BLaER1 (cell line): ENCODE data around the gene ZKSCAN8.
A peak's percentile ranks its signal among the peaks of the same experiment; 100 is the strongest.

Source experiments
- H3K27ac ChIP-seq: shearing (Covaris generic); formaldehyde crosslinking; 2 replicates; pipeline ENCODE4 v1.8.1; 2022
- H3K27me3 ChIP-seq: shearing (Covaris generic); formaldehyde crosslinking; 2 replicates; pipeline ENCODE4 v1.8.1; 2022
- H3K36me3 ChIP-seq: shearing (Covaris generic); formaldehyde crosslinking; 2 replicates; pipeline ENCODE4 v1.8.1; 2022
- H3K4me1 ChIP-seq: shearing (Covaris generic); formaldehyde crosslinking; 2 replicates; pipeline ENCODE4 v1.8.1; 2022
- H3K4me2 ChIP-seq: shearing (Covaris generic); formaldehyde crosslinking; 2 replicates; pipeline ENCODE4 v1.8.1; 2022
- H3K4me3 ChIP-seq: shearing (Covaris generic); formaldehyde crosslinking; 2 replicates; pipeline ENCODE4 v1.8.1; 2022
- H3K9ac ChIP-seq: shearing (Covaris generic); formaldehyde crosslinking; 2 replicates; pipeline ENCODE4 v1.8.1; 2022
- H3K9me3 ChIP-seq: shearing (Covaris generic); formaldehyde crosslinking; 2 replicates; pipeline ENCODE4 v1.8.1; 2022
- H4K20me1 ChIP-seq: shearing (Covaris generic); formaldehyde crosslinking; 2 replicates; pipeline ENCODE4 v1.8.1; 2022
- Cebpa-rat ChIP-seq: shearing (Covaris generic); IDR thresholded peaks from 2 replicates; pipeline ENCODE4 v1.8.1; 2022

ZKSCAN8 gene

GRCh38 chr6:28139860-28140543, 1.7 kb upstream of the ZKSCAN8 start:
- 0 out of 2 replicates have a peak, but pooled peaks cover 1% of the 10 kb centered on the region for H4K20me1 ChIP-seq
- H3K27me3 ChIP-seq: no peaks in the 10 kb centered on the region
- no peaks in the 10 kb centered on the region for H3K9me3 ChIP-seq
- H3K9ac ChIP-seq: no peak overlapping the region
- H3K4me3 ChIP-seq: no peak overlapping the region
- no peak for TF ChIP-seq Cebpa-rat
- peaks cover 53% of the 10 kb centered on the region for H3K4me1 ChIP-seq
- H3K4me2 ChIP-seq: peak overlapping the region; percentile 80
- H3K27ac ChIP-seq: no peak overlapping the region
- H3K36me3 ChIP-seq: peaks cover 12% of the 10 kb centered on the region

GRCh38 chr6:28140616-28141015, 1.1 kb upstream of the ZKSCAN8 start:
- Histone ChIP-seq H3K27me3 (no peaks in the 10 kb centered on the region), H4K20me1 (0 out of 2 replicates have a peak, but pooled peaks cover 7% of the 10 kb centered on the region), H3K36me3 (peaks cover 18% of the 10 kb centered on the region), H3K4me2 (peak overlapping the region; percentile 80), H3K4me3 (no peak overlapping the region), H3K9me3 (no peaks in the 10 kb centered on the region), H3K27ac (no peak overlapping the region), H3K4me1 (peaks cover 48% of the 10 kb centered on the region), H3K9ac (no peak overlapping the region)
- no peak for TF ChIP-seq Cebpa-rat

- Histone ChIP-seq H3K27me3 (no peaks in the 10 kb centered on the region), H3K4me1 (peaks cover 43% of the 10 kb centered on the region), H3K27ac (peak overlapping the region; percentile 62)
Observed at GRCh38 chr6:28142446-28142845, 763 bp downstream of the ZKSCAN8 start.

GRCh38 chr6:28145231-28145630, 3.5 kb downstream of the ZKSCAN8 start:
- no peak for TF ChIP-seq Cebpa-rat
- Histone ChIP-seq H3K4me2 (no peak overlapping the region), H3K9ac (no peak overlapping the region), H3K27me3 (no peaks in the 10 kb centered on the region), H3K9me3 (no peaks in the 10 kb centered on the region), H3K36me3 (peaks cover 55% of the 10 kb centered on the region), H3K4me1 (peaks cover 25% of the 10 kb centered on the region), H3K4me3 (no peak overlapping the region), H3K27ac (no peak overlapping the region), H4K20me1 (peaks cover 22% of the 10 kb centered on the region; the same call in 1 of the 2 replicates)

More at GRCh38 chr6:28142446-28142845, 763 bp downstream of the ZKSCAN8 start:
- 0 out of 2 replicates have a peak, but pooled peaks cover 10% of the 10 kb centered on the region for H4K20me1 ChIP-seq
- peak overlapping the region; percentile 80 for H3K9ac ChIP-seq
- H3K36me3 ChIP-seq: peaks cover 27% of the 10 kb centered on the region
- no peaks in the 10 kb centered on the region for H3K9me3 ChIP-seq
- H3K4me3 ChIP-seq: peak overlapping the region; percentile 76
- no peak for TF ChIP-seq Cebpa-rat
- H3K4me2 ChIP-seq: peak overlapping the region; percentile 80

- no peak overlapping the region for H3K27ac ChIP-seq
- no peak for TF ChIP-seq Cebpa-rat
- no peaks in the 10 kb centered on the region for H3K4me1 ChIP-seq
- no peak overlapping the region for H3K4me2 ChIP-seq
- H3K9me3 ChIP-seq: peaks cover 37% of the 10 kb centered on the region
- H3K36me3 ChIP-seq: peaks cover 100% of the 10 kb centered on the region
- no peaks in the 10 kb centered on the region for H3K27me3 ChIP-seq
- no peak overlapping the region for H3K9ac ChIP-seq
- H3K4me3 ChIP-seq: no peak overlapping the region; the same call in 1 of the 2 replicates
- peaks cover 12% of the 10 kb centered on the region; the same call in 1 of the 2 replicates for H4K20me1 ChIP-seq
Observed at GRCh38 chr6:28152531-28152930, 10.8 kb downstream of the ZKSCAN8 start.

- peaks cover 100% of the 10 kb centered on the region for H3K36me3 ChIP-seq
Observed at GRCh38 chr6:28153546-28153945, 11.9 kb downstream of the ZKSCAN8 start.

GRCh38 chr6:28154357-28154756, 12.7 kb downstream of the ZKSCAN8 start:
- no peak overlapping the region for H3K4me2 ChIP-seq
- no peak overlapping the region for H3K9ac ChIP-seq
- no peak for TF ChIP-seq Cebpa-rat
- H3K27ac ChIP-seq: no peak overlapping the region
- H3K9me3 ChIP-seq: peaks cover 37% of the 10 kb centered on the region
- H3K36me3 ChIP-seq: peaks cover 97% of the 10 kb centered on the region
- H3K27me3 ChIP-seq: no peaks in the 10 kb centered on the region
- no peaks in the 10 kb centered on the region for H4K20me1 ChIP-seq
- 0 out of 2 replicates have a peak overlapping the region, but pooled peaks have one; percentile 16 for H3K4me3 ChIP-seq
- H3K4me1 ChIP-seq: no peaks in the 10 kb centered on the region

More at GRCh38 chr6:28153546-28153945, 11.9 kb downstream of the ZKSCAN8 start:
- Histone ChIP-seq H4K20me1 (peaks cover 8% of the 10 kb centered on the region; the same call in 1 of the 2 replicates), H3K4me1 (no peaks in the 10 kb centered on the region), H3K27me3 (no peaks in the 10 kb centered on the region), H3K9me3 (peaks cover 37% of the 10 kb centered on the region), H3K27ac (no peak overlapping the region), H3K4me2 (no peak overlapping the region), H3K9ac (no peak overlapping the region), H3K4me3 (0 out of 2 replicates have a peak overlapping the region, but pooled peaks have one; percentile 16)
- TF ChIP-seq Cebpa-rat: no peak

GRCh38 chr6:28158318-28158717, 16.6 kb downstream of the ZKSCAN8 start:
- H3K4me2 ChIP-seq: no peak overlapping the region
- peaks cover 19% of the 10 kb centered on the region for H3K9me3 ChIP-seq
- no peak; the same call in 1 of the 2 replicates for TF ChIP-seq Cebpa-rat
- peaks cover 58% of the 10 kb centered on the region for H3K36me3 ChIP-seq
- no peak overlapping the region for H3K4me3 ChIP-seq
- H3K27ac ChIP-seq: no peak overlapping the region
- no peaks in the 10 kb centered on the region for H3K4me1 ChIP-seq
- no peaks in the 10 kb centered on the region for H3K27me3 ChIP-seq
- H4K20me1 ChIP-seq: no peaks in the 10 kb centered on the region
- H3K9ac ChIP-seq: no peak overlapping the region

- Histone ChIP-seq H3K27me3 (no peaks in the 10 kb centered on the region), H4K20me1 (no peaks in the 10 kb centered on the region), H3K9ac (no peak overlapping the region), H3K4me1 (no peaks in the 10 kb centered on the region), H3K4me2 (no peak overlapping the region), H3K9me3 (peaks cover 11% of the 10 kb centered on the region), H3K36me3 (peaks cover 50% of the 10 kb centered on the region), H3K4me3 (no peak overlapping the region), H3K27ac (no peak overlapping the region)
- no peak for TF ChIP-seq Cebpa-rat
Observed at GRCh38 chr6:28159029-28159607, 17.4 kb downstream of the ZKSCAN8 start.

- Histone ChIP-seq H3K4me1 (no peaks in the 10 kb centered on the region), H3K4me3 (no peak overlapping the region), H3K27me3 (no peaks in the 10 kb centered on the region), H3K27ac (no peak overlapping the region), H3K36me3 (peaks cover 39% of the 10 kb centered on the region), H3K9ac (no peak overlapping the region), H3K4me2 (no peak overlapping the region), H3K9me3 (peaks cover 8% of the 10 kb centered on the region; the same call in 1 of the 2 replicates), H4K20me1 (no peaks in the 10 kb centered on the region)
- TF ChIP-seq Cebpa-rat: no peak
Observed at GRCh38 chr6:28160233-28160632, 18.6 kb downstream of the ZKSCAN8 start.
